IPS DF 6.9 (cell line): ENCODE data around the gene GATA5.

Experiments used
- DNase-seq: peaks from one replicate; pipeline ENCODE4 v3.0.0-alpha.2; 2013; ENCODE audit warnings: low read depth, low spot score
- H3K27ac ChIP-seq: one replicate; pipeline ENCODE4 v1.5.1; 2013; ENCODE audit warnings: low read length, control low read depth
- H3K27me3 ChIP-seq: 2 replicates; pipeline ENCODE4 v1.6.1; 2013; ENCODE audit warnings: mild to moderate bottlenecking, low read length; ENCODE audit not compliant: control insufficient read depth, insufficient read depth
- H3K36me3 ChIP-seq: 2 replicates; pipeline ENCODE4 v1.6.1; 2013; ENCODE audit warnings: low read length; ENCODE audit not compliant: control insufficient read depth, insufficient read depth
- H3K4me1 ChIP-seq: 2 replicates; pipeline ENCODE4 v1.6.1; 2013; ENCODE audit warnings: low read length; ENCODE audit not compliant: control insufficient read depth, insufficient read depth
- H3K4me3 ChIP-seq: 2 replicates; pipeline ENCODE4 v1.5.1; 2013; ENCODE audit warnings: mild to moderate bottlenecking, low read length
- H3K9me3 ChIP-seq: 2 replicates; pipeline ENCODE4 v1.6.1; 2013; ENCODE audit warnings: low read length, inconsistent platforms; ENCODE audit not compliant: control insufficient read depth, insufficient read depth
- WGBS: extraction: QIAGEN DNeasy Blood & Tissue Kit; methylation state at CpG from one replicate; pipeline ENCODE4 v1.1.7; 2013; ENCODE audit warnings: mixed read lengths, missing lambda C conversion rate; ENCODE audit not compliant: insufficient read length, insufficient coverage; 5-methylcytosine and 5-hydroxymethylcytosine counted together

The GATA5 gene

GRCh38 chr20:62454904-62455636 lies 20.7 kb downstream of the GATA5 start:
- H3K27me3 ChIP-seq: no peaks in the 10 kb centered on the region
- H3K36me3 ChIP-seq: no peaks in the 10 kb centered on the region
- H3K4me3 ChIP-seq: no peak overlapping the region
- WGBS: no CpG with 5 or more reads among the region's 30 CpGs
- no peaks in the 10 kb centered on the region for H3K9me3 ChIP-seq
- DNase-seq: no peak
- H3K27ac ChIP-seq: no peak overlapping the region
- peaks cover 4% of the 10 kb centered on the region; the same call in 1 of the 2 replicates for H3K4me1 ChIP-seq

DNA sequence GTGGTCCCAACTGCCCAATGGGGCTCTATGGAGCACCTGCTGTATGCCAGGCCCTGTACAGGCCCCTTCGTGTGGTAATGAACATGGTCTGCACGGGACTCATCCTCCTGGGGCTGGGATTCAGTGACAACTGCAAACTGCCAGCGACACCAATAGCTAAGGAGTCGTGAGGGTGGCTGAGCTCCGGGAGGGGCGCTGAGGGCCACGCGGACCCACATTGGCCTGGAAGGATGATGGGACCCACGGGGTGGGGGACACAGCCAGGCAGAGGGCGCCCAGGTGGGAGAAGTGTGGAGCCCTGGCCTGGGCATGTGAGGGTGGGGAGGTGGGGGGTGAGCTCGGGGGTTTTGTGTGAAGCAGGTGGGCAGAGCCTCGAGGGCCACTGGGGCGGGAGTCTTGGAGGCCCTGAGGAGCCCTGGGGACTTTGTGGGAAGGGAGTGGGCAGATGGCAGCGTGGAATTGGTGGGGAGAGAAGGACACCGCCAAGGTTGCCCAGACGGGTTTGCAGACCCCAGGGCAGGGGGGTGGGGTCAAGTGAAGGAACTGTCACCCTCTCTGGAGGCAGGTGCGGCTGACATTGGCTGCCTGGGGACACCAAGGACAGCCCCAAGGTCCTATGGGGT lies 22.5 kb downstream of the GATA5 start:
- Histone ChIP-seq H3K36me3 (no peaks in the 10 kb centered on the region), H3K4me3 (no peak overlapping the region), H3K27me3 (no peaks in the 10 kb centered on the region), H3K27ac (no peak overlapping the region), H3K4me1 (peaks cover 4% of the 10 kb centered on the region; the same call in 1 of the 2 replicates), H3K9me3 (no peaks in the 10 kb centered on the region)
- no CpG with 5 or more reads among the region's 17 CpGs for WGBS
- DNase-seq: no peak

DNA sequence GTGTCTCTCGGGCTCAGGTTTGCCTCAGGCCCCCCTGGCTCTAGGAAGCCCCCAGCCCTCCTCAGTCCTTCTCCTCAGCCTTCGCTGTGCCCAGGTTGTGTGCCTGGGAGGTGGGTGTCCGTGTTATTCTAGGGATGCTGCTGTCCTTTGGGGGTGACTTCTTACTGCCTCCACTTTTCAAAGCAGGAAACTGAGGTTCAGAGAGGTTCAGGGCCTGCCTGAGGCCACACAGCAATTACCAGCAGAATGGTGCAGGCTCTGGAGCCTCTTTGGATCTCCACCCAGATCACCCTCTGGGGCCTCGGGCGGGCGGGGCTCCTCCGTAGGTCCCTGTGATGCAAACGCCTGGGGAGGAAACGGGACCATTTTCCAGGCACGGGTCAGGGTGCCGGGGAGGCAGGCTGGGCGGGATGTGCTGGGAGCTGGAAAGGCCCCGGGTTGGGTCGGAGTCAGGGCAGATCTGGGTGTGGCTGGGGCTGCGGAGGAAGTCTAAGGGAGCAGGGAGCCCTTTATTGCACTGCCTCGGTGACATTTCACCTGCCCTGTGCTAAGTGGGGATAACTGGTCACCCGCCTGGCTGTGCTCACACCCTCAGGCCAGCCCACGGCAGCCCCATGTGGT lies 23.2 kb downstream of the GATA5 start:
- H3K4me3 ChIP-seq: no peak overlapping the region
- WGBS: no CpG with 5 or more reads among the region's 18 CpGs

GRCh38 chr20:62451970-62452369 lies 23.8 kb downstream of the GATA5 start:
- Histone ChIP-seq H3K4me1 (no peaks in the 10 kb centered on the region; the same call in 1 of the 2 replicates), H3K27ac (no peak overlapping the region), H3K9me3 (no peaks in the 10 kb centered on the region), H3K4me3 (no peak overlapping the region), H3K36me3 (no peaks in the 10 kb centered on the region), H3K27me3 (no peaks in the 10 kb centered on the region)
- 95% methylated on average over 1 of the region's 3 CpGs for WGBS
- no peak for DNase-seq

More for the DNA sequence above, 23.2 kb downstream of the GATA5 start:
- H3K36me3 ChIP-seq: no peaks in the 10 kb centered on the region
- no peaks in the 10 kb centered on the region for H3K9me3 ChIP-seq
- DNase-seq: no peak
- no peaks in the 10 kb centered on the region; the same call in 1 of the 2 replicates for H3K4me1 ChIP-seq
- no peak overlapping the region for H3K27ac ChIP-seq
- H3K27me3 ChIP-seq: no peaks in the 10 kb centered on the region

GRCh38 chr20:62451156-62451767 lies 24.5 kb downstream of the GATA5 start:
- Histone ChIP-seq H3K4me3 (no peak overlapping the region), H3K27me3 (no peaks in the 10 kb centered on the region), H3K4me1 (no peaks in the 10 kb centered on the region), H3K36me3 (no peaks in the 10 kb centered on the region), H3K9me3 (no peaks in the 10 kb centered on the region), H3K27ac (no peak overlapping the region)
- no peak for DNase-seq
- no CpG with 5 or more reads among the region's 10 CpGs for WGBS

- no peak for DNase-seq
- WGBS: no CpG with 5 or more reads among the region's 24 CpGs
- H3K27ac ChIP-seq: no peak overlapping the region
- no peak overlapping the region for H3K4me3 ChIP-seq
- H3K4me1 ChIP-seq: no peaks in the 10 kb centered on the region
- H3K36me3 ChIP-seq: no peaks in the 10 kb centered on the region
- no peaks in the 10 kb centered on the region for H3K27me3 ChIP-seq
- H3K9me3 ChIP-seq: no peaks in the 10 kb centered on the region
Observed at GRCh38 chr20:62449951-62450691, 25.7 kb downstream of the GATA5 start.

DNA sequence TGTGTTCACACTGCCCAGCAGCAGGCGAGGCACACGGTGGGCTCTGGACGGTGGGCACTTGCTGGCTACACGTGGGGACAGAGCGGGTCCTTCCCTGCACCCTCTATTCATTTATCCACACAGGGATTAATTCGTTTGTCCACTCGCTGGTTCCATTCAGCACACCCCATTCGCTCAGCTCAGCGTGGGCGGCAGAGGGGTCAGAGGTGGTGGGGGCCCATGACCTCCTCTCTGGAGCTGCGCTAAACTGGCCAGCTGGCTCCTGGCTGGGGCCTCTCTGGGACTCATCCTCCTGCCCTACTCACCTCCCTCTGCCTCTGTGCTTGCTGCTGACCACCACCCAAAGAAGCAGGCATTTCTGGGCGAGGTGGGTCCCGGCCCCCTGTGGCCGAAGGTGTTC lies 27.0 kb downstream of the GATA5 start:
- H3K27ac ChIP-seq: no peak overlapping the region
- no peak overlapping the region for H3K4me3 ChIP-seq
- WGBS: no CpG with 5 or more reads among the region's 14 CpGs

GRCh38 chr20:62448038-62448437 lies 27.8 kb downstream of the GATA5 start:
- no peak overlapping the region for H3K27ac ChIP-seq
- no CpG with 5 or more reads among the region's 10 CpGs for WGBS
- no peaks in the 10 kb centered on the region for H3K36me3 ChIP-seq
- H3K27me3 ChIP-seq: no peaks in the 10 kb centered on the region
- no peak for DNase-seq
- H3K4me3 ChIP-seq: no peak overlapping the region
- H3K9me3 ChIP-seq: no peaks in the 10 kb centered on the region
- no peaks in the 10 kb centered on the region for H3K4me1 ChIP-seq

More for the DNA sequence above, 27.0 kb downstream of the GATA5 start:
- Histone ChIP-seq H3K4me1 (no peaks in the 10 kb centered on the region), H3K27me3 (no peaks in the 10 kb centered on the region), H3K36me3 (no peaks in the 10 kb centered on the region), H3K9me3 (no peaks in the 10 kb centered on the region)
- DNase-seq: no peak

GRCh38 chr20:62446888-62447869 lies 28.6 kb downstream of the GATA5 start:
- H3K4me3 ChIP-seq: no peak overlapping the region
- DNase-seq: no peak
- H3K4me1 ChIP-seq: no peaks in the 10 kb centered on the region
- H3K9me3 ChIP-seq: no peaks in the 10 kb centered on the region
- no CpG with 5 or more reads among the region's 44 CpGs for WGBS
- no peaks in the 10 kb centered on the region for H3K27me3 ChIP-seq
- H3K36me3 ChIP-seq: no peaks in the 10 kb centered on the region
- no peak overlapping the region for H3K27ac ChIP-seq
